Coronary artery (tissue), 2 donors: ENCODE results near the gene LYPD1.

Experiments used
- DNase-seq: peaks from one replicate; pipeline ENCODE4 v3.0.0-alpha.2; 2017; ENCODE audit warnings: low spot score
- H3K27ac ChIP-seq, 2 donors: fragments of 200-600 bp; sonication (generic); one replicate each; pipeline ENCODE4 v1.5.1; 2016 to 2019
- H3K4me3 ChIP-seq: fragments of 200-600 bp; sonication (generic); 2 replicates; pipeline ENCODE4 v1.5.1; 2016; ENCODE audit warnings: mild to moderate bottlenecking, moderate library complexity
- CTCF ChIP-seq: fragments of 200-600 bp; sonication (generic); IDR thresholded peaks from one replicate; pipeline ENCODE4 v1.5.1; 2019; ENCODE audit warnings: antibody characterized with exemption

The LYPD1 gene

GRCh38 chr2:132615329-132616085 lies 54.5 kb downstream of the LYPD1 start:
- Histone ChIP-seq H3K4me3 (no peak overlapping the region), H3K27ac (no peak overlapping the region)
- DNase-seq: no peak
- TF ChIP-seq CTCF: no peak

- no peak for TF ChIP-seq CTCF
- Histone ChIP-seq H3K27ac (no peak overlapping the region), H3K4me3 (no peak overlapping the region)
- no peak for DNase-seq
Measured at GRCh38 chr2:132611719-132612118, 58.3 kb downstream of the LYPD1 start.

GRCh38 chr2:132609101-132609890 lies 60.7 kb downstream of the LYPD1 start:
- DNase-seq: no peak
- Histone ChIP-seq H3K4me3 (no peak overlapping the region), H3K27ac (no peak overlapping the region)
- TF ChIP-seq CTCF: no peak

- H3K4me3 ChIP-seq: no peak overlapping the region
- no peak for TF ChIP-seq CTCF
- DNase-seq: no peak
- H3K27ac ChIP-seq: no peak overlapping the region
Measured at GRCh38 chr2:132608311-132608710, 61.7 kb downstream of the LYPD1 start.

- no peak overlapping the region for H3K4me3 ChIP-seq
- no peak overlapping the region for H3K27ac ChIP-seq
- TF ChIP-seq CTCF: no peak
- DNase-seq: no peak
Measured at GRCh38 chr2:132607426-132608090, 62.4 kb downstream of the LYPD1 start.

- H3K27ac ChIP-seq: no peak overlapping the region
- DNase-seq: no peak
- H3K4me3 ChIP-seq: no peak overlapping the region
- TF ChIP-seq CTCF: no peak
Measured at GRCh38 chr2:132606649-132607048, 63.4 kb downstream of the LYPD1 start.
